K562 (cell line): ENCODE results near the gene LRRK1. TPM values are rescaled to one million over a fixed set of nuclear protein-coding genes. Genes with fewer than 3 reads are reported as not detected.

Experiments
- E4F1 ChIP-seq: fragments of 250-450 bp; sonication (Bioruptor Pico); IDR thresholded peaks from 2 replicates; pipeline ENCODE4 v1.5.0; 2021; ENCODE audit warnings: mild to moderate bottlenecking, borderline replicate concordance
- KDM5B ChIP-seq: fragments of 200-600 bp; sonication (generic); IDR thresholded peaks from 2 replicates; pipeline ENCODE4 v1.6.1; 2012; ENCODE audit warnings: low read depth, mild to moderate bottlenecking, moderate library complexity, low read length, control low read depth, inconsistent platforms; ENCODE audit not compliant: insufficient replicate concordance
- NCOA2 ChIP-seq, 2 experiments: fragments of 450-650 bp; IDR thresholded peaks; 2 replicates each; pipeline ENCODE4 v1.6.1; 2018; ENCODE audit warnings: mild to moderate bottlenecking in 2 of 2, moderate library complexity in 1 of 2; ENCODE audit not compliant: partially characterized antibody in 2 of 2
- NCOA4 ChIP-seq: fragments of 450-650 bp; IDR thresholded peaks from 2 replicates; pipeline ENCODE4 v1.6.1; 2018; ENCODE audit warnings: mild to moderate bottlenecking; ENCODE audit not compliant: partially characterized antibody
- POLR2H ChIP-seq: IDR thresholded peaks from 2 replicates; pipeline ENCODE4 v1.6.1; 2016; ENCODE audit warnings: missing genetic modification characterization, low read depth, mild to moderate bottlenecking, control low read depth, missing compliant biosample characterization, moderate library complexity
- SRSF9 ChIP-seq: fragments of 200-400 bp; formaldehyde crosslinking; IDR thresholded peaks from 2 replicates; pipeline ENCODE4 v1.6.1; 2017; ENCODE audit warnings: low read depth, low read length, borderline replicate concordance
- STAT5B ChIP-seq: fragments of 250-450 bp; sonication (Bioruptor Pico); IDR thresholded peaks from 2 replicates; pipeline ENCODE4 v1.8.0; 2021; ENCODE audit warnings: mild to moderate bottlenecking, inconsistent platforms
- STAT6 ChIP-seq: sonication (generic); formaldehyde crosslinking; IDR thresholded peaks from 2 replicates; pipeline ENCODE4 v1.8.1; 2023; ENCODE audit warnings: mild to moderate bottlenecking, missing genetic modification reagents
- TSHZ1 ChIP-seq: fragments of 250-450 bp; sonication (Bioruptor Pico); IDR thresholded peaks from 2 replicates; pipeline ENCODE4 v1.4.0; 2020; ENCODE audit warnings: mild to moderate bottlenecking, moderate library complexity
- ZBTB1 ChIP-seq: sonication (generic); formaldehyde crosslinking; IDR thresholded peaks from 2 replicates; pipeline ENCODE4 v1.8.1; 2023; ENCODE audit warnings: missing genetic modification reagents, low read depth, mild to moderate bottlenecking, borderline replicate concordance
- ZBTB2 ChIP-seq: fragments of 450-650 bp; IDR thresholded peaks from 2 replicates; pipeline ENCODE4 v1.6.1; 2016; ENCODE audit warnings: antibody characterized with exemption
- ZBTB5 ChIP-seq: fragments of 450-650 bp; IDR thresholded peaks from 2 replicates; pipeline ENCODE4 v1.6.1; 2017; ENCODE audit warnings: antibody characterized with exemption
- ZSCAN29 ChIP-seq: fragments of 450-650 bp; IDR thresholded peaks from 2 replicates; pipeline ENCODE4 v1.6.1; 2017
- polyA plus RNA-seq, 8 experiments: library from polyadenylated mRNA; depleted of rRNA in 4 of 8; stranded (reverse) in 5 of 8; unstranded in 3 of 8; fragments of >200 nt; fragmentation: Nextera tagmentation in 2 of 8; fragmentation: Illumina TruSeq in 1 of 8; extraction: Ambion mirVana in 2 of 8; extraction: Trizol in 1 of 8; gene quantifications; 2 replicates each; pipeline versions ENCODE4 v1.2.1 to v1.2.3, GENCODE V29; 2011 to 2014; ENCODE audit warnings: inconsistent platforms in 1 of 8, missing spikeins in 1 of 8
- total RNA-seq, 7 experiments: library from RNA; depleted of rRNA in 6 of 7; stranded (reverse); fragments of >200 nt in 6 of 7; fragmentation: Illumina TruSeq in 2 of 7; extraction: Trizol in 2 of 7; gene quantifications; 2 replicates each; pipeline versions ENCODE4 v1.2.1 to v1.2.3, GENCODE V29; 2011 to 2021; ENCODE audit warnings: low replicate concordance in 1 of 7

Gene LRRK1
- total and polyA plus RNA-seq, 9 of the 15 experiments (the other 6 are each of a cell fraction or from before 2014, with no cell fraction given), result 0.01 to 1.5 (median 0.11) TPM

- TF ChIP-seq E4F1, result no peak
- no peak for TF ChIP-seq ZBTB1 (CRISPR knock-in tag)
- no peak for TF ChIP-seq NCOA4
- TF ChIP-seq ZSCAN29, result no peak
- TF ChIP-seq SRSF9, result no peak
- no peak for TF ChIP-seq STAT5B (CRISPR knock-in tag)
- TF ChIP-seq ZBTB5, result peak; percentile 95
- TF ChIP-seq POLR2H (tag), result no peak
- TF ChIP-seq STAT6, result no peak
- no peak for TF ChIP-seq NCOA2 (IDR thresholded peaks at IDR 0.05; ENCODE audit: partially characterized antibody in 2 of 2)
- TF ChIP-seq KDM5B, result no peak
- TF ChIP-seq ZBTB2, result no peak
- TF ChIP-seq TSHZ1 (CRISPR knock-in tag), result no peak
Observed at GRCh38 chr15:101107625-101108460, 188.7 kb downstream of the LRRK1 start (continued).
